HG03025 (cell line): ENCODE measurements around the gene FANCI.

Experiments
- ATAC-seq: cut with Tn5 transposase; IDR thresholded peaks from one replicate; pipeline ENCODE4 v1.9.1; 2021; ENCODE audit warnings: mild to moderate bottlenecking, moderate library complexity; ENCODE audit not compliant: unreplicated experiment, low FRiP score

The FANCI gene

DNA sequence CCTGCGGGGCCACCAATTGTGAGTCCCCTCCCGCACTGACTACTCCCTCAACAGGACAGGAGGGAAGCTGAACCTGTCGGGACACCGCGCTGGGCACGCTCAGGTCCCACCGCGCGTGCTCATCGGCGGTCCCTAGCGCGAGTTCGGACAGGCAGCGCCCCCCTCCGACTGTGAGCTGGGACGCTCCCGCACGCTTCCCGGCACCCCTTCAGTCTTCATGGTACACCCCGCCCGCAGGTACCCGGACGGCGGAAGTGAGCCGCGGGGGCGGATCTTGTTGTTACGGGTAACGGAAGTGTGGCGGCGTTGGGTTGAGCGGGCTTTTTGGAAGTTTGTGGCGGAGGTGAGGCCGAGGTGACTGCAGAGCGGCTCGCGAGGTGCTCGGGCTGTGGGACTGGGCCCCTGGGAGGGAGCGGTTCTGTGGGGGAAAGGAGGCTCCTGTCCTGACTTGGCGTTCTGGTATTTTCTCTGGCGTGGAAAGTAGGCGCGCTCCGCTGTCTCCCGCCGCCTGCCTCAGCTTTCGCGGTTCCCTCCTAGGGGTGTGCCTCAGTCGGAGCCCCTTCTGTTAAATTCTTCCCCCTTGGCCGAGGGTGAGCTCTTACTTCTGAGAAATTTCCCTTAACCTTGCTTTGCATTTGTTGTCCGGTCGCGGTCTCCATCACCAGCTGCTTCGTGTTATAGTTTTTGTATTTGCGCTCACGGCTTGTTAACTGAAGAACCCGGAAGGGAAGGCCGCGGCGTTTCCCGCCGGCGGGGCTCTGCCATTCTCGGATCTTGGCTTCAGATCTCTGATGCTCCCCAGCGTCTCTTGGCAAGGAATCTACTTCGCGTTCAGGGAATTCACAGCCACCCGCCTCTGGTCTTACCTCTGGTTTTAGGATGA is at the start of gene FANCI:
TSS of gene FANCI (plus strand) at position 289 of the 883 bp plus-strand sequence. CDS start 3,669 bp downstream, outside the sequence.
- peak; percentile 89 for ATAC-seq

- ATAC-seq: no peak
These were observed 49.2 kb upstream of the FANCI start for GRCh38 chr15:89194608-89195007.

GRCh38 chr15:89195836-89196235 is 47.9 kb upstream of the FANCI start:
- no peak for ATAC-seq

- ATAC-seq: no peak
These were observed 47.5 kb upstream of the FANCI start for GRCh38 chr15:89196241-89196640.

- ATAC-seq: no peak
These were observed 46.8 kb upstream of the FANCI start for GRCh38 chr15:89196994-89197393.

DNA sequence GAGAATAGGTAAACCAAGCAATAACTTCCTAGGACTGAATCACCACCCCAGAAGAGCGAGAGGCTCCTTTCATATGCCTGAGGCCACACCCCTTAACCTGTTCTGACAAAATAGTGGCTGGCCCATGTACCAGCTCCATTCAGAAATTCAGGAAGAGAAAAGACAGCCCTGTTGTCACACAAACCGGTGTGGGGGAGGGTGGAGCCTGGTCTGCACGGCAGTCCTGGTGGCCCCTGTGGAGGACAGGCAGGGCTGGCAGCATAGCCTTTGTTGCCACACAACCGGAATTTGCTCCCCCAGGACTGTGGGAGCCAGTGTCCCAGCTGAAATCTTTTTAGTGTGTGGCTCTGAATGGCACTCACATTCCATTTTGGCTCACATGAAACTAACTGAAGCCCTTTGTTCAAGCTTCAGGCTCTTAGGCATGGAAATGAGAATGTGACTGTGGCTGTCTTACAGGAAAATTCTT is 46.2 kb upstream of the FANCI start:
- ATAC-seq: no peak

GRCh38 chr15:89198196-89198595 is 45.6 kb upstream of the FANCI start:
- no peak for ATAC-seq

DNA sequence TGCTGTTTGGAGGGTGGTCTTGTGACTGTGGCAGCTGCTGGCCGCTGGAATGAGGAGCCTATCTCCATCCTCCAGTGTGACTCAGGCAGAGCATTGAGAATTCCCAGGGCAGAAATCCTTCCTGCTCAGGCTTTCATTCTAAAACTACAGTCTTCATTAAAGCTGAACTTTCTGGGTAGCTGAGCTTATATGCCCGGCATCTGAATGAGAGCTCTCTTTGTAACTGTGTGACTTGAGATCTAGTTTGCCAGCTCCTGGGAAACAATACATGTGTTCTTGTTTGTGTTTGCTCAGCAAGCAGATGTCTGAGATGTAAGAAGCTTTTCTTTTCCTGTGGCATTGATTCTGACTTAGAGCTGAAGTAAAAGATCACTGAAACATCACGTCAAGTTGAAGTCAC is 44.8 kb upstream of the FANCI start:
- ATAC-seq: no peak

- ATAC-seq: no peak
These were observed 44.0 kb upstream of the FANCI start for GRCh38 chr15:89199746-89200145.

GRCh38 chr15:89200182-89200581 is 43.6 kb upstream of the FANCI start:
- no peak for ATAC-seq

DNA sequence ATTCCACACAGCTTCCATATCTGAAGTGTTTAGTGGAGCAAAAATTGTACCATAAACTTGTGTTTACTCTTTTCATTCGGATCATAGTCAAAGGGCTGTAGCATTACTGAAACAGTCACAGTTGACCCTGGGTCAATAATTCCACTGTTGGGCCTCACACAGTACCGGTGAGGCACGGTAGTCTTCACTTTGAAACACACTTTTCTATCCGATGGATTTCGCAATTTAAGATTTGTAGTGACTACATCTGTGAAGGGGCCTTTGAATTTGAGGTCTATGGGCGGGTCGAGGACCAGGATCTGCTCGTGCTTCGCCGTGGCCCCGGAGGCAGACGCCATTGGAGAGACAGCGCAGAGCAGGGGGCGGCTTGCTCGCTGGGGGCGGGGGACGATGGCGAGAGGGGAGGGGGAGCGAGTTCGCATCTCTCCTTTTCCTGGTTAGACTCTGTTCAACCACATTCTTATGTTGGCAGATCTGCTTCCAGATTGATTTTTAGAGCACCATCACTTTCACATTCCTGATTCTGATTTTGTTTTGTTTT is 42.2 kb upstream of the FANCI start:
- no peak for ATAC-seq

- no peak for ATAC-seq
These were observed 40.0 kb upstream of the FANCI start for GRCh38 chr15:89203705-89204273.

GRCh38 chr15:89205991-89206585 is 37.7 kb upstream of the FANCI start:
- no peak for ATAC-seq

DNA sequence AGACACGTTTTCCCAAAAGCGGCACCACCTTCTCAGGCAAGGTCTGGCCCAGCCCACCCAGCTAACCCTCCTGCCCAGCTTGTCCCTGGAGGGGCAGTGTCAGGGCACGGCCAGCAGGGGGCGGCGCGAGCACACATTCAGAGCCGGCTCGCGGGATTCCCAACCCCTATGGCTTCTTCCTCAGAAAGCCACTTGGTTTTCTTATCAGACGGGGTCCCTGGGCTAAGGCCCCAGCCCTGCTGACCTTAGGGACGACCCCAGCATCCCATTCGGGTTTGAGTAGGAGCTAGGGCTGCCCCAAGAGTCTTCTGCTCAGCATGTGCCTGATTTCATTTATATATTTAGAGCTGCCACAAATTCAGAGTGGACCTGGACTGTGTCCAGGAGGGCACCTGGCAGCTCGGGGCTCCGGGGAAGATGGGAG is 36.9 kb upstream of the FANCI start:
- peak; percentile 53 for ATAC-seq

DNA sequence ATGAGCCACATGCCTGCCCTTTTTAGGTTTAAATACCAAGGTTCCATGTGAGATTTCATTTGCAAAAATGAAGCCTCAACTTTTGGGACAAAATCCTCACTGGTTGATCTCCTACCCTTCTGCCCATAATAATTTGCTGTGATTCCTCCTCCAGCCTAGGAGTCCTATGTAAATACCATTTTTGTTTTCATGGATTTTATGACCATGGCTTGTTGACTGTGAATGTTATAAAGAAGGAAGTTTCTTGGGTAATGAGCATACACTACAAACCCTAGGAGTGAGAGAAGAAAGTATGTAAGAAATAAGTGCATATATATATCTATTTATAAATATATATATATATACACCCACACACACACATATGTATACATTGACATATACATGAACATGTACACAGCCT is 35.5 kb upstream of the FANCI start:
- no peak for ATAC-seq

- no peak for ATAC-seq
These were observed 34.7 kb upstream of the FANCI start for GRCh38 chr15:89209057-89209456.

- ATAC-seq: no peak
These were observed 32.1 kb upstream of the FANCI start for GRCh38 chr15:89211678-89212170.

DNA sequence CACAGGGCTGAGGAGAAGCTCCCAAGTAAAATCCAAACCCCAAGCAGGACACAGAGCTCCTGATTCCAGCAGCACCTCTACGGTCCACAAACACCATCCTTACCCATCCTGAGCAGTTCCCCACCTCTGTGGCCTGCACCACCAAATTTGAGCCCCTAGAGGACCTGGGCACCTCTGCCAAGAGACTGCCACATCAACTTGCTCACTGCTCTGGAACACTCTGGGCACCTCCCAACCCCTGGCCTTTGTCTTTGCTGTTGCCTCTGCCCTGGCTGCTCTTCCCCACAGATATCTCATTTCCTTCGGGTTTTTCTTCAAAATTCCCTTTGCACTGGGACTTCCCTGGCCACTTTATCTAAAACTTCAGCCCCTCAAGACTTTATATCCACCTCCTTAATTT is 28.2 kb upstream of the FANCI start:
- no peak for ATAC-seq

GRCh38 chr15:89217031-89217430 is 26.7 kb upstream of the FANCI start:
- no peak for ATAC-seq

DNA sequence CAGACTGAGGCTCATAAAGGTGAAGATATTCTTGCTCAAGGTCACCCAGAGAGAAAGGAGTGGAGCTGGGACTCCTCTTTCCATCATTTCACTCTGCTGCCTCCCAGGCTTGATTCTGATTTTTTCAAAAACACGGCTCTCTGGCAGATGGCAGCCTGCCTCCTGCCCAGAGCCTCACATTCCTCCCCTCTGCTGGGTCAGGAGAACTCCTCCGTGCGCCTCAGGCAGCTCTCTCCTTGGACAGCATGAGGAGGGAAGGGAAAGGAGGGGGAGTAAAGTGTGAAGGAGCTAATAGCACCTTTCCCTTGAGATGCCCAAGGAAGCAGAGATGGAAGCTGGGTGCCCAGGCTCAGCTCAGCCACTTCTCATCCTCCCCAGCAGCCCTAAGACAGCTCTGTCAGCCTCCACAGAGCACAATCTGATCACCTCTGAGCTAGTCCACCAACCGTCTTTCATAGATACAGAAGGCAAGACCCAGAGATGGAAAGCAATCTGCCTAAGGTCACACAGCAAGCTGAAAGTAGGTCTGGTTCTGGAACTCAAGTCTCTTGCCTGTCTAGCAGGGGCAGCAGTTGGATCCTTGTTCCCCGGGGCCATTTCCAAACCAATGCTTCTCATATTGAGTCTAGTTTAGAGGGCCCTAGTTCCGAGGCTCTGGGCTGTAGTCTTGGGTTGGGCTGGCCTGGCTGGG is 25.9 kb upstream of the FANCI start:
- ATAC-seq: no peak
